Stimulated activated CD4-positive, alpha-beta T cell treated with anti-CD3 and anti-CD28 coated beads, TNF-alpha, amount 100 ng/mL, for 24 hours (primary cell): ENCODE measurements around the gene OGFOD2.
"Not testable (repeated sequence)": the region's sequence is repeated elsewhere in the genome, so short reads cannot be mapped to it uniquely, and the experiment has no call there.

Experiments
- DNase-seq, 3 experiments: peaks; one replicate each; pipeline ENCODE4 v3.0.0-alpha.2; 2020; ENCODE audit warnings: low read depth in 3 of 3

Gene OGFOD2

DNA sequence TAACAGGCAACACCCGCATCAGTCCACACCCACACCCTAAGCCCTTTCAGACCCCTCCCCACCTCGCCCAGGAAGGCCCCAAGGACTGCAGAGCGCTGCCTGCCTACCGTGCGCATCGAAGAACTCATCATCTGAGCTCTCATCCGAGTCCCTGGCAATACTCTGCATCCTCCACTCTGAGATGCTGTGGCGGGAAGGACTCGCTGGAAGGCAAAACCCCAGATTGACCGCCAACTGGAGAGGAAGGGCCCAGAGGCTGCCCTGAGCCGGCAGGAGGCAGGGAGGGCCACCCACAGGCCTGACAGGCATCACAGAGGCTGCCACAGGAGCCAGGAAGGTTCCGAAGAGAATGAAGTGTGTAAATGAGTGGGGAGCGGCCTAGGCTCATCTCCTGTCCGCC, 29.2 kb downstream of the OGFOD2 start:
- no peak for DNase-seq

- DNase-seq = no peak
Observed at GRCh38 chr12:123005081-123005626, 30.1 kb downstream of the OGFOD2 start.

- no peak for DNase-seq
Observed at GRCh38 chr12:123006977-123007376, 31.9 kb downstream of the OGFOD2 start.

GRCh38 chr12:123010110-123010509, 35.1 kb downstream of the OGFOD2 start:
- DNase-seq = no peak

DNA sequence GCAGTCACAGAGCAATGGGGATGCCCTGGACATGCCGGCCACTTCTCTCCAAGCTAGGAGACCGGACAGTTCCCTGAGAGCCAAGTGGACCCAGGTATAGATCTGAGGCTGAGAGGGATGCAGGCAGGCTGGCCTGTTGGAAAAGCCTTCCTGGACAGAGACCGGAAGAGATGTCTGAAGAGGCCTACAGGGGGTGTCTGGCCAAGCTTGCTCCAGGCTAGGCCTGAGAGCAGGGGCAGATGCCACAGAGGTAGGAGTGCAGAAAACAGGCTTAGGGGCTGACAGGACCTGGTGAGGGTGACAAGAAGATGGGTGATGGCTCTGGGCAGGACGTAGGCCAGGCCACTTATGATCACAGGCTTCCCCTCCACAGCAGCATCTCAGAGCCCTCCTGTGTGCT, 35.6 kb downstream of the OGFOD2 start:
- DNase-seq = no peak

- no peak for DNase-seq
Observed at GRCh38 chr12:123011701-123012100, 36.7 kb downstream of the OGFOD2 start.

- DNase-seq = no peak
Observed at GRCh38 chr12:123013185-123014095, 38.4 kb downstream of the OGFOD2 start.

DNA sequence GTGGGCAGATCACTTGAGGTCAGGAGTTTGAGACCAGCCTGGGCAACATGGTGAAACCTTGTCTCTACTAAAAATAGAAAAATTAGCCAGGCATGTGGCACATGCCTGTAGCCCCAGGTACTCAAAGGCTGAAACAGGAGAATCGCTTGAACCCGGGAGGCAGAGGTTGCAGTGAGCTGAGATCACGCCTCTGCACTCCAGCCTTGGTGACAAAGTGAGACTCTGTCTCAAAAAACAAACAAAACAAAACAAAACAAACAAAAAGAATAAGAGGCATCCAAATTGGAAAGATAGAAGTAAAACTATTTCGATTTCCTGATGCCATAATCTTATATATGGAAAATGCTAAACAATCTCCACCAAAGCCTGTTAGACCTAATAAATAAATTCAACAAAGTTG, 39.4 kb downstream of the OGFOD2 start:
- DNase-seq = not testable (repeated sequence)

- DNase-seq = no peak
Observed at GRCh38 chr12:123017753-123018152, 42.7 kb downstream of the OGFOD2 start.

GRCh38 chr12:123019841-123020138, 44.7 kb downstream of the OGFOD2 start:
- DNase-seq = no peak

- DNase-seq = no peak
Observed at GRCh38 chr12:123021688-123022604, 46.9 kb downstream of the OGFOD2 start.

DNA sequence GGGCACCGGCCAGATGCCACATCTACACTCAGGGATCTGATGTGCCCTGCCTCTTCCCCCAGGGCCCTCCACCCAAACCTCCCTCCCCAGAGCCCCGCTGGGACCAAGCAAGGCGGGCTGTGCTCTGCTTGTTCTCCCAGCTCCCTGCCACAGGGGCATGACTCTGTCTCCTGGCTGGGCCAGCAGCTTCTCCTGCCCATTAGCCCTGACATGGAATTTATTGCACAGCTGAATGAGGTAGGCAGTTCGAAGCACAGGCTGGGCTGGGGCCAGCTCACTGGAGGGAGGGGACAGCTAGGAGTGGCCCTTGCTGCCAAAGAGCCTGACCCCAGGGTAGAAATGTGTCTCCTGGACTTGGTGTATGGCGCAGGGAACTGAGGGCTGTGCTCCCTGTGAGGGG, 47.8 kb downstream of the OGFOD2 start:
- no peak for DNase-seq

- peak in 1 of 3 experiments; percentile 23 for DNase-seq
Observed at GRCh38 chr12:123024819-123025391, 49.9 kb downstream of the OGFOD2 start.

GRCh38 chr12:123026094-123026853, 51.2 kb downstream of the OGFOD2 start:
- DNase-seq = no peak

DNA sequence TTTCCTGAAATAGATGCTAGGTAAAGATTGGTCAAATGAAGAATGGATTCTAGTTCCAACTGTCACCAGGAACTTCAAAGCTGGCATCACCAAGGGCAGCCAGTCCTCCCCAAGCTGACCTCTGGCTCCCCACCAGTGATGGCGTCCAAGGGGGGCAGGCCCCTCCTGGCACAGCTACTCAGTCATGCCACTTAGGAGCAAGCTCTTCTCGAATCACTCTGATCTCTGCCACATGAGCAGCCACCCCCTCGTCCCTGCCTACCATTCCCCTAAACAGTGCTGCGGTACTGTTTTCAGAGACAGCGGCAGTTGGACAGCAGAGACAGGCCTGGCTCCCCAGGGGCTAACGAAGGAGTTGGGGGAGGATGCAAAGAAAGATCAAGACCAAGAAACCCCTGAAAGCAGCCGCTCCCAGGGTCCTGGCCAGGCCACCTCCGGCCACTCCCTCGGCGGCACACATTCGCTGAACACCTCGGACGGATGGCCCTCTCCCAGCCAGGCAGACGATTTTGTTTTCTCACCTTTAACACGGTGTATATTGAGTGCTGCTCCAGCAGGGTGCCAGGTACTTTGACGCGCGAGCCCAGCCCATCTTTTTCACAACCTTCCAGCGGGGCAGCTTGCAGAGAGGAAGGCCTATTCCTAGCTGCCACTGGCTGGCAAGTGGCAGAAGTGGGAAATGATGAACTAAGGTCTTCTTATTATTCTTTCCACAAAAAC, 52.8 kb downstream of the OGFOD2 start:
- DNase-seq = no peak

DNA sequence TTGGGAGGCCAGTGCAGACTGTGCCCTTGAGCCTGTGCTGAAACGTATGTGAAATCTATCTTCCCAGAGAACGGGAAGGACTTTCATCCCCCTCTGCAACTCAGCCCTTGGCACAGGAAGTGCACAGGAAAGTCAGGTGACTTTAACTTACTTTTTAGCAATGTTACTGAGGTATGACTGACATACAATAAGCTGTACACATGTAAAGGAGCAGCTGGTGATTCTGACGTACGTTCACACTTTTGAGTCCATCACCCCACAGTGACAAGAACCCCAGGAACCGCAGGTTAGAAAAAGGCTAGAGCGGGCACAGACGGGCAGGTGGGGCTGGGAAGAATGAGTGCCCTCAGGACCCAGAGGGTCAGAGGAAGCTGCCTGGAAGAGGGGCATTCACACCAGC, 53.4 kb downstream of the OGFOD2 start:
- no peak for DNase-seq

GRCh38 chr12:123029550-123029949, 54.5 kb downstream of the OGFOD2 start:
- no peak for DNase-seq
